GM12875 (cell line): ENCODE data around the gene DLL1.

ENCODE experiments used
- H3K4me3 ChIP-seq: one replicate; pipeline ENCODE4 v1.5.1; 2011; ENCODE audit warnings: low read depth, low read length, control low read depth
- TF ChIP-seq, protein P1 (sequence below): IDR thresholded peaks from 2 replicates; pipeline ENCODE4 v1.5.1; 2011; ENCODE audit warnings: low read depth, mild to moderate bottlenecking, control low read depth, inconsistent platforms, low read length, moderate library complexity, borderline replicate concordance; ENCODE audit not compliant: insufficient read depth

Gene DLL1

DNA sequence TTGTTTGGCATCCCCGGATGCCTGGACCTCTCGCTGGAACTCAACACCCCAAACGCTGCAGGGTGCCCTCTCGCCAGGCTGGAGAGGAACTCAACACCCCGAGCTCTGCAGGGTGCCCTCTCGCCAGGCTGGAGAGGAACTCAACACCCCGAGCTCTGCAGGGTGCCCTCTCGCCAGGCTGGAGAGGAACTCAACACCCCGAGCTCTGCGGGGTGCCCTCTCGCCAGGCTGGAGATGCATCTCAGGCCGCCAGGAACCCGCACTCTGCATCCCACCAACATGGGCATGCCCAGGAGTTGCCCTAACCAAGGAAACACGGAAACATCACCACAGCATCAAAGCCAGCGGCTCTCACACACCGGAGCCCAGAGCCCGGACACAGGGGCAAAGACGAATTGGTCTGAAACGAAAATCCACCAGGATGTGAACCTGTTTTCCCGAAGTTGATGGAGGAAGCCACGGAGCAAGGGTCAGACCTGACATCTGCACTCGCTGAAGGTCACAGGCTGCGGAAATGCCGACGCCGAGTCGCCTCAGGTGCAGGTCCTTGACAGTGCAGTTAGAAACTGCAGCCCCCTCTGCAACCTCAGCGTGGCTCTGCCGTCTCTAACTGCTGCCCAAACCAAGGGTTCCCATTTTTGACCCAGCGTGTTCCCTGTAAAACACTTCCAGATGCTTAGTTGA lies 37.5 kb downstream of the DLL1 start:
- H3K4me3 ChIP-seq, result no peak overlapping the region
- TF ChIP-seq, protein P1, sequence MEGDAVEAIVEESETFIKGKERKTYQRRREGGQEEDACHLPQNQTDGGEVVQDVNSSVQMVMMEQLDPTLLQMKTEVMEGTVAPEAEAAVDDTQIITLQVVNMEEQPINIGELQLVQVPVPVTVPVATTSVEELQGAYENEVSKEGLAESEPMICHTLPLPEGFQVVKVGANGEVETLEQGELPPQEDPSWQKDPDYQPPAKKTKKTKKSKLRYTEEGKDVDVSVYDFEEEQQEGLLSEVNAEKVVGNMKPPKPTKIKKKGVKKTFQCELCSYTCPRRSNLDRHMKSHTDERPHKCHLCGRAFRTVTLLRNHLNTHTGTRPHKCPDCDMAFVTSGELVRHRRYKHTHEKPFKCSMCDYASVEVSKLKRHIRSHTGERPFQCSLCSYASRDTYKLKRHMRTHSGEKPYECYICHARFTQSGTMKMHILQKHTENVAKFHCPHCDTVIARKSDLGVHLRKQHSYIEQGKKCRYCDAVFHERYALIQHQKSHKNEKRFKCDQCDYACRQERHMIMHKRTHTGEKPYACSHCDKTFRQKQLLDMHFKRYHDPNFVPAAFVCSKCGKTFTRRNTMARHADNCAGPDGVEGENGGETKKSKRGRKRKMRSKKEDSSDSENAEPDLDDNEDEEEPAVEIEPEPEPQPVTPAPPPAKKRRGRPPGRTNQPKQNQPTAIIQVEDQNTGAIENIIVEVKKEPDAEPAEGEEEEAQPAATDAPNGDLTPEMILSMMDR, result no peak

DNA sequence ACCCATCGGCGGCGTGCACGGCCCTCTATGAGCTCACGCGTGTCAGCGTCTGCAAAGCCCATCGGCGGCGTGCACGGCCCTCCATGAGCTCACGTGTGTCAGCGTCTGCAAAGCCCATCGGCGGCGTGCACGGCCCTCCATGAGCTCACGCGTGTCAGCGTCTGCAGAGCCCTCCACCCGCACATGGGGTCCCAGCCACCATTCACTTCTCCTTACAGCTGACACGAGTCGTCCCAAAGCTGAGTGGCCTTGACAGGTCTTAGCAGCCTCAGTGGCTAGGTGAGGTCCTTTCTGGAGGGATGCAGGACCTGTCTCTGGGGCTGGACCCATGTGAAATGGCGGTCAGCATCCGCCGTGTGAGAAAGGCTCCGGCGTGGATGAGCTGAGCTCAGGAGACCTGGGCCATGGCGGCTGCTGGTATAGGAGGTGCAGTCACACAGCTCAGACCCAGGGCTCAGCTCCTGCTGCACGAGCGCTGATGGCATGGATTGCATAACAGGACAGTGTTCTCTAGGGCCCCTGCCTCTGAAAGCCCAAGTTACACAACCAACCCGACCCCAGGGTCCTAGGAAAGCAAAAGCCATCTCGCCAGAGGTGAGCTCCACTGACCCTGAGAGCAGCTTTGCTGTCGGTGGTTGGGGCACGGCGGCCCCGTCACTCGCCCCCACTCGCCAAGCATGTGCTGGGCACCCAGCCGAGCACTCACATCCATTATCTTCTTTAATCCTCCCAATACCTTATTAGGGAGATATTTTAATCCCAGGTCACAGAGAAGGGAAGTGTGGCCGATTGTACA lies 38.9 kb downstream of the DLL1 start:
- no peak overlapping the region for H3K4me3 ChIP-seq
- TF ChIP-seq, protein P1, result no peak

DNA sequence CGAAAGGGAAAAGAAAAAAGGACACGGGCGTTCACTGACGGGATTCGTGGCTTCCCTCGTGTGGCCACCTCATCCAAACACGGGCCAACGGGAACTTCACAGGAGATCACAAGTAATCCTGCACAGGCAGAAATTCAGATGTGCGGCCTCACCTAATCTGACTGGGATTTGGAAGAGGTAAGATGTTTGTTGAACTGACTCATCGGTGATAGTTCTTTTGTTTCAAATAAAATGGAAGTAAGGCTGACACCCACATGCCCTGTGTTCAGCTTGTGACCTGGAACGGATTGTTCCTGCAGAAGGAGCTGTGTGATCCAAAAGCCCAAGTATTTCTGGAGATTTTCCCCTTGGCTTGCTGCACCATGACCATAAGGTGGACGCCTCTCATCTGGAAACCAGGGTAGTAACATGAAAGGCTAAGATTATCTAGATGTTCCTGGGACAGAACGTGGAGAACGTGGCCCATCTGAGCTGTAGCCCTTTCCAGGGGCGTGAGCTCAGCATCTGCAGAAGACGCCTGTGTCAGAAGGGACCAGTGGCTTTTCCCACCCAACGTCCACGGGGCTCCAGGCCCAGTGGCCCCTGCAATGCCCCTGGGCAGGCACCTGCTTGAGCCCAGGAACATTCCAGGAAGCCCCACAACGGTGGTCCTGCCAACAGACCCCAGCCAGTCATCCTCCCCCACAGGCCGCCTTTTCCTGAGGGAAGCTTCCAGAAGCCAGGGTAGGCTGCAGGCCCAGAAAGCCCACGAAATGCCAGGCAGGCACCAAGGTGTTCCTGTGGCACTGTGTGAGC lies 39.7 kb downstream of the DLL1 start:
- TF ChIP-seq, protein P1, result no peak

DNA sequence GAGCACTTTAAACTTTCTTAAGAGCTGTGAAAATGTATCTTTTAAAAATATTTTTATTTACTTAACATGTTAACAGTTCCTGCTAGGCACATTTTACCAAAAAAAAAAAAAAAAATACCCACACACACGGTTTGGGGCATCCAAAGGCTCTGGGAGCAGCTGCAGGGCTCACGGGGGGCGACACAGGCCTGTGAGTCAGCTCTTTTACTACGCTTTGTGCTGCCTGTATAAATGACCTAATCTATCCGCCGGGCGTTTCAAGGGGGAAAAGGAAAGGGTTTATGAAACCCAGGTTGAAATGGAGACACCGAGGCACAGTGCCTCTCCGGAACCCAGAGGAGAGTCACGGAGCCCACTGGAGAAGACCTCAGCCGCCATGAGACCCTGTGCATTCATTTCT lies 40.4 kb downstream of the DLL1 start:
- H3K4me3 ChIP-seq, result no peak overlapping the region
- TF ChIP-seq, protein P1, result no peak

More for the DNA sequence above, 39.7 kb downstream of the DLL1 start:
- no peak overlapping the region for H3K4me3 ChIP-seq

DNA sequence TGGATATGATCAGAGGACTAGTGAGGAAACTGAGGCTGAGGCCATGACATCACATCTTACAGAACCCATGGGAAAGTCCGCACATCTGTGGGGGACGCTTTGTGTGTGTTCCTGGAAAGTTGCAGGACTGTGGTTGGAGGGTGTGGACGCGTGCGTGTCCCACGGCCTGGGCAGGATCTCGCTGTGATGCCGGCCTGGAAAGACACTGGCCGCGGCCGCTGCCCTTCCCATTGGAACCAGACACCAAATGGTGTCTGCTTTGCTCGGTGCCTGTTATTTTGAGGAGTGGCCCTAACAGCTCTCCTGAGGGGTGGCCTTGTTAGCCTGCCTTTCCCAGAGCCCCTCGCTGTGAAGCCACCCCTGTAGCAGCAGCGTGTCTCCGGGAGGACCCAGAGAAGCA lies 41.1 kb downstream of the DLL1 start:
- TF ChIP-seq, protein P1, result no peak
- H3K4me3 ChIP-seq, result no peak overlapping the region

DNA sequence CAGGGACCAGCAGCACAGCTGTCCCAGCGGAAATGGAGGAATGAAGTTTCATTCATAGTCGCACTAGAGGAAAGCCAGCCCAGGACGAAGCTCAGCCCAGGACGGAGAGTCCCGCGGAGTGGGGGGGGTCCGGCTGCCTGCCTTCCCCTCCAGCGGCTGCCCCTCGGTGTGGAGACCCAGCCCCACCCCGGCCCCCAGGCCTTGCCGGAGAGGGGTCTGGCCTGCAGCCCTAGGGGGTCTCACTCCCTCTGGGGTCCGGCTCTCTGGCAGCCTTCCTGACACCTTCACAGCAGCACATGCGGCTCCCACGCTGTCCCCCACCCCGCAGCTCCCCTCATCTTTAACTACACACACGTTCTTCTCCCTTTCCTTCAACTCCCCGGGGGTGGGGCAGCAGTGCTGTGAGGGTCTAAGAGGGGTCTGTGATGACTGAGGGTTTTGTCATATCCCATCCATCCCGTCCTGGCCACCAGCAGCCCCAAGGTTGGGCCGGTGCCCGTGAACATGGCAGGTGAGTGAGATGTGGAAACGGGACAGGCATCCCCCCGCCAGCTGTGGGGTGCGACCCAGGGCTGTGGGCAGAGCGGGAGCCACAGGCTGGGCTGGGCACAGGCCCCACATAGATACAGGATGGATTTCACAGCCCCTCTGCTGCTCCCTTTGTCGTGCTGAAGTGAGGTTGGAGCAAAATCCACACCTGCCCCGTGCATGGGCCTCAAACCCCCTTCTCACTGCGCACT lies 41.8 kb downstream of the DLL1 start:
- H3K4me3 ChIP-seq, result no peak overlapping the region
- TF ChIP-seq, protein P1, result no peak
